Colonic mucosa (tissue), 4 donors: Measurements from ENCODE around the gene NCK2. TPM values are rescaled to one million over a fixed set of nuclear protein-coding genes. Genes with fewer than 3 reads are reported as not detected.

Experiments used
- DNase-seq: peaks from one replicate; pipeline ENCODE4 v3.0.0-alpha.2; 2020
- H3K27ac ChIP-seq: fragments of 200-600 bp; one replicate; pipeline ENCODE4 v1.8.0; 2021
- H3K27me3 ChIP-seq: fragments of 200-600 bp; one replicate; pipeline ENCODE4 v1.8.0; 2021
- H3K36me3 ChIP-seq: fragments of 200-600 bp; one replicate; pipeline ENCODE4 v1.8.0; 2021
- H3K4me1 ChIP-seq: fragments of 200-600 bp; one replicate; pipeline ENCODE4 v1.8.0; 2021; ENCODE audit warnings: mild to moderate bottlenecking
- H3K4me3 ChIP-seq: fragments of 200-600 bp; one replicate; pipeline ENCODE4 v1.8.0; 2021
- H3K9ac ChIP-seq, 2 donors: one replicate each; pipeline ENCODE4 v1.7.0; 2013; ENCODE audit warnings: control low read depth in 2 of 2, low read depth in 2 of 2, low read length in 2 of 2
- H3K9me3 ChIP-seq: fragments of 200-600 bp; one replicate; pipeline ENCODE4 v1.8.0; 2021
- CTCF ChIP-seq: fragments of 200-600 bp; IDR thresholded peaks from one replicate; pipeline ENCODE4 v1.8.0; 2022; ENCODE audit warnings: antibody characterized with exemption, mild to moderate bottlenecking
- intact Hi-C: fragments of 100-400 bp; cut with DNase I; formaldehyde crosslinking; loops from one replicate; pipeline ENCODE4 v1.14.1; 2022
- total RNA-seq, 2 donors: library from RNA; stranded (reverse); fragmentation: NEBNext Ultra II Directional in 1 of 2; extraction: Animal tissue kit (Norgen Biotek cat#: 25700) in 1 of 2; gene quantifications; one replicate each; pipeline ENCODE4 v1.2.1, GENCODE V29; 2021
- donor health status: healthy.
- donor health status: DM: no; HTN: no; CAD: no.
- donor health status: DM: no; HTN: no; CAD: no.

NCK2 gene
- total RNA-seq, 2 donors from 2014 or later: 51.3 to 67.5 TPM

DNA sequence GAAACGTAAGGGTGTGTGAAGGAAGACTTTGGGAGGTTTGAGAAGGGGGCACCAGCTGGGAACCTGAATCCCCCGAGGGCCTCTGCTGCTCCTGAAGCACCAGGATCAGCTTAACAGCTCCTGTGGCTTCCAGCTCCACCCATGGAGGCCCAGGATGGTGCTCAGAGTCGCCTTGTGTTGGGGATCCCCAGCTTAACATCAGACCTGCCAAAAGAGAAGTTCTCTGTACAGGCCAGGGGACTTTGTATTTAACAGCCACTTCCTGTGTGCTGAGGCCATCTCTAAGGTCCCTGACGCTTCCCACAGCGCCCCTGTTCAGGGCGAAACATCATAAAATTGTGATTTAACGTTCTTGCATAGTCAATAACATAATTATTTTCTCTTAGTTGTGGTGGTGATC, 77.5 kb downstream of the NCK2 start:
- intact Hi-C loops: no loop called here
- DNase-seq: no peak
- H3K27ac ChIP-seq: no peak overlapping the region
- peaks cover 6% of the 10 kb centered on the region for H3K4me1 ChIP-seq
- H3K36me3 ChIP-seq: no peaks in the 10 kb centered on the region
- H3K4me3 ChIP-seq: no peak overlapping the region
- H3K27me3 ChIP-seq: no peaks in the 10 kb centered on the region
- no peaks in the 10 kb centered on the region for H3K9me3 ChIP-seq
- TF ChIP-seq CTCF: no peak
- no peak overlapping the region for H3K9ac ChIP-seq

GRCh38 chr2:105824446-105824845, 79.7 kb downstream of the NCK2 start:
- H3K4me3 ChIP-seq: no peak overlapping the region
- H3K27me3 ChIP-seq: no peaks in the 10 kb centered on the region
- peaks cover 6% of the 10 kb centered on the region for H3K4me1 ChIP-seq
- H3K27ac ChIP-seq: no peak overlapping the region
- intact Hi-C loops: no loop called here
- TF ChIP-seq CTCF: no peak
- DNase-seq: no peak
- no peak overlapping the region for H3K9ac ChIP-seq
- H3K9me3 ChIP-seq: no peaks in the 10 kb centered on the region
- H3K36me3 ChIP-seq: no peaks in the 10 kb centered on the region

DNA sequence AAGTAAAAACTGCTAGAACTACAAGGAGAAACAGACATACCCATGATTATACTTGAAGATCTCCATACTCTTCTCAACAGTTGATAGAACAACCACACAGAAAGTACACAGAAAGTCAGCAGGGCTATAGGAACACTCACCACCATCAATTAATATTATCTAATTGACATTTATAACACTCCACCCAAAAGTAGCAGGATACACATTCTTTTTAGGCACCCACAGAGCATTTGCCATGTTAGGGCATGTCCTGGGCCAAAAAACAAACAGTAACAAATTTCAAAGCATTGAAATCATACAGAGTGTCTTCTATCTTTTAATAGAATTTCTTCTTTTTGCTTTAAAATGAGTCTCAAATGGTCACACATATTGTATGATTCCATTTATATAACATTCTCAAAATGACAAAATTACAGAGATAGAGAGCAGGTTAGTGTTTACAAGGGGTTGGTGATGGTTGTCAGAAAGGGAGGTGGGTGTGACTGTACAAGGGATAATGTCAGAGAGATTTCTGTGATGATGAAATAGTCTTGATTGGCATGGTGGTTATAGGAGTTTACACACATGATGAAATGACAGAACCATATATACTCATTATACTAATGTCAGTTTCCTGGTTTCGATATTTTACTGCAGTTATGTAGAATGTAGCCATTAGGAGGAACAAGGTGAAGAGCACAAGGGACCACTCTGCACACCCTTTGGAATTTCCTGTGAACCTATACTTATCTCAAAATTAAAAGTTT, 82.8 kb downstream of the NCK2 start:
- Histone ChIP-seq H3K9me3 (no peaks in the 10 kb centered on the region), H3K27ac (no peak overlapping the region), H3K36me3 (no peaks in the 10 kb centered on the region), H3K4me3 (no peak overlapping the region), H3K9ac (no peak overlapping the region), H3K27me3 (no peaks in the 10 kb centered on the region), H3K4me1 (no peaks in the 10 kb centered on the region)
- intact Hi-C loops: no loop called here
- no peak for TF ChIP-seq CTCF
- no peak for DNase-seq

GRCh38 chr2:105828558-105828957, 83.8 kb downstream of the NCK2 start:
- Histone ChIP-seq H3K27me3 (no peaks in the 10 kb centered on the region), H3K9ac (no peak overlapping the region), H3K27ac (no peak overlapping the region), H3K4me1 (no peaks in the 10 kb centered on the region), H3K4me3 (no peak overlapping the region), H3K36me3 (no peaks in the 10 kb centered on the region), H3K9me3 (no peaks in the 10 kb centered on the region)
- TF ChIP-seq CTCF: no peak
- DNase-seq: no peak
- intact Hi-C loops: no loop called here

- H3K9me3 ChIP-seq: no peaks in the 10 kb centered on the region
- H3K27ac ChIP-seq: no peak overlapping the region
- TF ChIP-seq CTCF: no peak
- intact Hi-C loops: no loop called here
- H3K9ac ChIP-seq: no peak overlapping the region
- DNase-seq: no peak
- H3K27me3 ChIP-seq: no peaks in the 10 kb centered on the region
- no peaks in the 10 kb centered on the region for H3K4me1 ChIP-seq
- no peaks in the 10 kb centered on the region for H3K36me3 ChIP-seq
- H3K4me3 ChIP-seq: no peak overlapping the region
These were observed 90.2 kb downstream of the NCK2 start for GRCh38 chr2:105834931-105835330.
